ELF-1 (cell line): Measurements from ENCODE around the gene CDKN1B.

Experiments used
- DNase-seq: peaks from one replicate; pipeline ENCODE4 v3.0.0-alpha.2; 2016; ENCODE audit warnings: low read depth, low spot score

The CDKN1B gene

DNA sequence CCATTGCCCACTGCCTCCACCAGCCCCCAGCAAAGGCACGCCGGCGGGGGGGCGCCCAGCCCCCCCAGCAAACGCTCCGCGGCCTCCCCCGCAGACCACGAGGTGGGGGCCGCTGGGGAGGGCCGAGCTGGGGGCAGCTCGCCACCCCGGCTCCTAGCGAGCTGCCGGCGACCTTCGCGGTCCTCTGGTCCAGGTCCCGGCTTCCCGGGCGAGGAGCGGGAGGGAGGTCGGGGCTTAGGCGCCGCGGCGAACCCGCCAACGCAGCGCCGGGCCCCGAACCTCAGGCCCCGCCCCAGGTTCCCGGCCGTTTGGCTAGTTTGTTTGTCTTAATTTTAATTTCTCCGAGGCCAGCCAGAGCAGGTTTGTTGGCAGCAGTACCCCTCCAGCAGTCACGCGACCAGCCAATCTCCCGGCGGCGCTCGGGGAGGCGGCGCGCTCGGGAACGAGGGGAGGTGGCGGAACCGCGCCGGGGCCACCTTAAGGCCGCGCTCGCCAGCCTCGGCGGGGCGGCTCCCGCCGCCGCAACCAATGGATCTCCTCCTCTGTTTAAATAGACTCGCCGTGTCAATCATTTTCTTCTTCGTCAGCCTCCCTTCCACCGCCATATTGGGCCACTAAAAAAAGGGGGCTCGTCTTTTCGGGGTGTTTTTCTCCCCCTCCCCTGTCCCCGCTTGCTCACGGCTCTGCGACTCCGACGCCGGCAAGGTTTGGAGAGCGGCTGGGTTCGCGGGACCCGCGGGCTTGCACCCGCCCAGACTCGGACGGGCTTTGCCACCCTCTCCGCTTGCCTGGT lies at the start of gene CDKN1B:
CDKN1B (plus strand) TSS at position 576 of the 793 bp plus-strand sequence. CDS start 472 bp downstream, outside the sequence.
- peak; percentile 92 for DNase-seq

DNA sequence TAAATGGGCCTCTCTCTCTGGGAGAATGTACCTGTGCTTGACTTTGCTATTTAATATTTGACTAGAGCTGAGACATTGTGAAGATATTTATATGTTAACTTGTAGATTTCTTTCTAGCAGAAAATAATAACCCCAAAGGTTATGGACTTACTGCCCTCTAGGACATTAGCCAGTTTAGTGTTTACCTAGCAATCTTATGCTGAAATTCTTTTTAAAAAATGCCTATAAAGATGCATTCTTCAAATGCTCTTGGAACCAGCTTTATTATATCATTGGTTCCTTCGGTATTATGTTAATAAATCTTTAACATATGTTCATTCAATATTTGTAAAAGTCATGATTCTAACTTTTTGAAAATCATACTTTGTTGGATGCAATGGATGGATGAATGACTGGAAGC lies 49.2 kb upstream of the CDKN1B start:
- DNase-seq = no peak

DNA sequence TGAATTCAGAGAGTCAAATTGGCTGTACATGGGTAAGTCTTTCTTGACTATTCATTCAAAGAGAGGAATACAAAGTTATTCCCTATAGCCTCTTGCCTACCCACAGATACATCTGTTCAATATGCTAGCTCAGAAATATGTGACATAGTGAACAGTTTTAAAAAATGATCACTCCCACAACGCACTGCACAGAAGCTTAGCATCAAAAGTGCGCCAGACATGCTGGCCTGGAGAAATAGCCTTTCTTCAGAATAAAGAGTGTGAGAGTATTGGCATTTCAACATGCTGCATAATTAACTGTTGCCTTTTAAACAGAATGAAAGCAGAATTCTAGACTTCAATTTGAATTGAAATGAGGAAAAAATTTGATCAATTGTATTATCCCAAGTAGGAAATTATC lies 48.1 kb upstream of the CDKN1B start:
- DNase-seq = no peak

DNA sequence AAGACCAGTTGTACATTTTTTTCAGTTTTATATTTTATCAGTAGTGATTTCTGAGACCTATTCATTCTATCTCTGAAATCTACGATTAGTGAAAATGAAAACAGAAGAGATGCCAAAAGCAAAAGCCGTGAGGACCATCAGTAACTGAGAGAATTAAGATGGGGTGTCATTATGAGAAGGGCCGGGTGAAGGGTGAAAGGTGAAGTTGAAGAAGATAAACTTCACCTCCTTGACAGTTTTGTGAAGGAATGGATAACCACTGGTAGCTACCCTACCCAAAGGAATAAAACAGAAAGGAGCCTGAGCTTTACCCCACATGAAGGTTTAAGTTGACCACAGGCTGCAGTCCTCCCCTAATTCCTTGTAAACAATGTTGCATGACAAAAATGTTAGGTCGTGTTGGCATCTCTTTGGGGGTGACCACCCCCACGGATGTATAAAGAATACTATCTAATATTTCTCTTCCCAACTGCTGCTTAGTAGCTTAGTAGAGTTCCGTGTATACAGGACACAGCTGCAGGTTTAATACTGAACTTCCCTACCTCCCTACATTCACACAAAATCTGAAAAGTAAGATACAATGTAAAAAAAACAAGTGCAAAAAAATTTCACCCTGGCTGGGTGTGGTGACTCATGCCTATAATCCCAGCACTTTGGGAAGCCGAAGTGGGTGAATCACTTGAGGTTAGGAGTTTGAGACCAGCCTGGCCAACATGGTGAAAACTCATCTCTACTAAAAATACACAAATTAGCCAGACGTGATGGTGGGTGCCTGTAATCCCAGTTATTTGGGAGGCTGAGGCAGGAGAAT lies 45.1 kb upstream of the CDKN1B start:
- DNase-seq = no peak

GRCh38 chr12:12673296-12673695 lies 43.9 kb upstream of the CDKN1B start:
- DNase-seq = no peak

- DNase-seq = no peak
These were observed 40.6 kb upstream of the CDKN1B start for GRCh38 chr12:12676605-12677004.

- DNase-seq = no peak
These were observed 36.0 kb upstream of the CDKN1B start for GRCh38 chr12:12681061-12681765.

GRCh38 chr12:12682284-12682683 lies 34.9 kb upstream of the CDKN1B start:
- no peak for DNase-seq

- DNase-seq = no peak
These were observed 34.0 kb upstream of the CDKN1B start for GRCh38 chr12:12683136-12683697.

GRCh38 chr12:12683725-12684124 lies 33.4 kb upstream of the CDKN1B start:
- DNase-seq = no peak

DNA sequence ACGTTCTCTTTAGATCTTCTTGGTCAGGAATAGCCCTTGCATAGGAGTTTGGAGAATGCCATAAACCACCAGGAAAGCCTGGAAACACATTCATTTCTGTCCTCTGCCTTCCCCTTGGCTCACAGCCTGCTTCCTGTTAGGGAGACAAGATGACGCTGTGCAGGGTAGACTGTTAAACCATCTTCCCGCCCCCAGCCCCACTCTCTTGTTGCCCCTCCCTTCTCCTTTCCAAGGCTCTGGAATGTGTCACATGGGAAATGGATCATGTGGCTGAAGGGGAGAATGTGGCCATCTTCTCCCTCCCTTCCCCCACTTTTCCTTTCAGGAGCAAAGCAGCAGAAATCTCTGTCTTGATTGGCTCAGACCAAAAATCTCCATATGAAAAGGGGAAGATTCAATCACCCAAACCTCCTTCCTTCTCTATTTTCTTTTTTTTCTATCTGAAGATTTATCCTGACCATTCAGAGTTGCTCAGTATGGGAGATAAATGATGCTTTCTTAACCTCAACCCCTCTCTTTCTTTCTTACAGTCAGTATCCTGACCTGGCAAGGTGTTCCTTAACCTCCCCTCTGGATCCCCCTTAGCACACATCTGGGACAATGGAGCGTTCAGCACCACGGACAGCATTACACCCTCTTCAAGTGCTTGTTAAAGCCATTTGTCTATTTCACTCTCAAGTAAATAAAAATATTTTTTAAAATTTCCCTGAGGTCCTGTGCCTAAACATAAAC lies 32.6 kb upstream of the CDKN1B start:
- DNase-seq = peak; percentile 96

- peak; percentile 67 for DNase-seq
These were observed 31.9 kb upstream of the CDKN1B start for GRCh38 chr12:12685305-12685704.

GRCh38 chr12:12686472-12686871 lies 30.7 kb upstream of the CDKN1B start:
- no peak for DNase-seq

- DNase-seq = no peak
These were observed 30.2 kb upstream of the CDKN1B start for GRCh38 chr12:12686925-12687324.

DNA sequence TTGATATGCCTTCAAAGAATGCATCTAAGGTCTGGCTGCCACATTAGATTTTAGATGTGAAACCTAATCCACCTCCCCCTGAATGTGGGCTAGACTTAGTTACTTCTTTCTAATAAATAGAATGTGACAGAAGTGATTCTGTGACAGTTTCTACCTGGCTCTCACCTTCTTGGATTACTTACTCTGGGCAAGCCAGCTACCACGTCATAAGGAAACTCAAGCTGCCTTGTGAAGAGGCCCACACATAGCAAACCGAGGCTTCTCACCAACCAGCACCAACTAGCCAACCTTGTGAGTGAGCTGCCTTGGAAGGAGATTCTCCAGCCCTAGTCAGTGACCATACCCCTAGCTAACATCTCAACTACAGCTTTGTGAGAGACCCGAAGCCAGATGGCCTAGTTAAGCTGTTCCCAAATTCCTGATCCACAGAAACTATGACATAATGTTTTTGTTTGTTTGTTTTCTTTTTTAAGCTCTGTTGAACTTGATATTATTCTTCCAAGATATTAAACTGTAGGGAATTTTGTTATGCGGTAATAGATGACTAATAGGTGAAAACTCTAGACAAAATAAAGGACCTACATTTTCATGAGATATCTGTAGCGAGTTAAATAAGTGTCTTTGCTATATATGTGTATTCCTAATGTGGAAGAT lies 27.4 kb upstream of the CDKN1B start:
- no peak for DNase-seq

DNA sequence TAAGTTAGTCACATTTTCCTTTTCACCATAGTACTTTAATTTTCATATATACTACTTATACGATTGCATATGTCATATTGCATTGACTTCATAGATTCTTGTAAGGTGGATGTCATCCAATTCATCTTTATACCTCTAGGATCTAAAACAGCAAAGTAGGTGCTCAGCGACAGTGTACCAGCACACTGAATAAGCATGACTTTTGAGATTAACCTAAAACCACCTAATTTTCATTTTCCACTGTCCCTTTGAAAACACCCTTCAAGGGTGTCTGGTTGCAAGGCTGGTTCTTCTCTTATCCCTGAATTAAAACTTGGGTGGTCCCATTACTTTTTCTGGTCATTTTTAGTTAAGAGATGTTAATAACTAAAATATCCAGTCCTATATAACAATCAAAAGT lies 25.6 kb upstream of the CDKN1B start:
- DNase-seq = no peak

GRCh38 chr12:12693111-12693671 lies 24.0 kb upstream of the CDKN1B start:
- DNase-seq = no peak

GRCh38 chr12:12696562-12697383 lies 20.4 kb upstream of the CDKN1B start:
- DNase-seq = peak; percentile 87

DNA sequence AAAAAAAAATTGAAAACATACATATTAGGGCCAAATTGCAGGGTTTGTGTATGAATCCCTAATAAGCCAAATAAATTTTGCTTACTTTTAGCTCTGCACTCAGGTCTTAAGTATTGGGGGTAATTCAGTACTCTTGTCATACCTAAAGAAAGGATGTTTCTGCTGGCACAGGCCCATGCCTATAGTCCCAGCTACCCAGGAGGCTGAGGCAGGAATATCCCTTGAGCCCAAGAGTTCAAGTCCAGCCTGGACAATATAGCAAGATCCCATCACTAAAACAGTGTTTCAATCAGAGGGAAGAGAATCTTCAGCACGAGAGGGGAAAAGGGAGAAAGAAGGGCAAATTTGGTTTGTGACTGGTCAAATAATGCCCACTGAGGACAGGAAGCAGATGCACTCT lies 17.8 kb upstream of the CDKN1B start:
- DNase-seq = no peak
